TTC549 (cell line): ENCODE measurements around the gene KRTAP7-1.

Experiments
- FAIRE-seq: peaks from 2 replicates; lab custom pipeline; 2012; peaks lifted over from hg19 to GRCh38; lab: Jason Lieb, UNC

KRTAP7-1 gene, protein sequence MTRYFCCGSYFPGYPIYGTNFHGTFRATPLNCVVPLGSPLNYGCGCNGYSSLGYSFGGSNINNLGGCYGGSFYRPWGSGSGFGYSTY

DNA sequence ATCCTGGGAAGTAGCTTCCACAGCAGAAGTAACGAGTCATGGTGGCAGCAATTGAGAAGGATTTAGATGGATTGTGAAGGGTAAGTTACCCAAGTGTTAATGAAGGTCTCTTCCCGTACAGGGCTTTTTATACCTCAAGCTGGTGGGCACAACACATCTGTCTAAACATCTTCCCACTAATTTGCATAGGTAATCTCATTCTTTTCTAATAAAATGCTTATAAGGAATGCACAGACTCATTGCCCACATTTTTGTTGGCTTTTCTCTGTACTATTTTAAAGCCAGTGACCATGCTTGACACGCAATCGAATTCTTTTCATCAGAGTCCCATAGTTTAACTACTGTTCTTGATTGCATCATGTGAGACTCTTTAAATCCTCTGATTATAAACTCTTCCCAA, at the start of gene KRTAP7-1:
Gene KRTAP7-1, minus strand, starts transcription at position 101 of the 400 bp plus-strand sequence. Its CDS starts 61 bp downstream, at position 40.
- no peak for FAIRE-seq

DNA sequence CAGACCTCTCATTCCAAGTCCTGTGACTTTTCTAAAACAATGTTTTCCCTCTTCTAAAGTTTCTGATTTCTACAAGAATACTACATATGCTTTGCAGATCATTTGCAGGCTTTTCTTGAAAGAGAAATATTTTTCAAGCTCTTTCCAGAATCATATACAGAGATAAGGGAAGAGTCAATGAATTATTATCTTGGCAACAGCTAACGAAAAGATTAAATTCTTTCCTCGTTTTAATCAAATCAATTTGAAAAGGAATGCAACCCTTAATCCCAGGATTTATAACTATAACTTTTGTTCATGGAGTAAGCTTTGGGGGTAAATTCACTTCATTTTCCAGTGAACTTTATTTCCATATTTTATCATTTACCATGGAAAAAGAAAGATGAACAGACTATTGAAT, 45.0 kb upstream of the KRTAP7-1 start:
- FAIRE-seq, result no peak

DNA sequence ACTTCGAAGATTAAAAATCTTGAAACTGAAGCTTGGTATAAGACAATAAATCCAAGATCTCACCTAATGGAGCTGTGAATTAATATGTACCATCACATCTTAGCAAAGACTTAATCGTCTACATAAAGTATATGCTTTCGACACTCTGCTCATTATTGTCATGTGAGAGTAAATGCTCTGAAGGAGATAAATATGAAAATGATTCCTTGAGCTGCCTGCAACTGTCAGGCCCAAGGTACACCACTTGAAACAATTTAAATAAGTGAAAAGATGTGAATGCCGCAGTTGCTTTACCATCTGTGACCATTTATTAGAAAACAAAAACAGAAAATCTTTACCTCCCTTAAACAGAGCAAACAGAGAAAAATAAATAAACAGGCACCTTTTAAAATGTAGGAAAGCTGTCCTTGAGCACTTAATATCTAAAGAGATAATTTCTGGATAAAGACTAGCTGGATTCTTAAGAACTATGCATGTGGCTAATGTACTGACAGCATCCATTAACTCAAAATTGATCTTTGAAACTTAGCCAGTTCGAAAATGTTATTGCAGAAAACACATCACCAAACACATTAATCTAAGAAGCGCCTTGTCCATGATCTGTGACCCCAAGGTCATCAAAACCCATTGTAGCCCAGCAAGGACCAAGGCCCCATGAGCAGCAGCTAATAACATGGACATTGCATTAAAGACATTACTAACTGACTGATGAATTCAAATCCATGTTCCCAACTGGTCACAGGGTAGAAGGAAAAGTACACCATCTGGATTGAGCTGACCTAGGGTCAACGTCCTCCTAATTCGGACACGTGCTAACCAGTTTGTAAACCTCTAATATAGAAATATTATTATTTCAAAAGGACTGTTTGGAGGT, 18.3 kb upstream of the KRTAP7-1 start:
- no peak for FAIRE-seq

DNA sequence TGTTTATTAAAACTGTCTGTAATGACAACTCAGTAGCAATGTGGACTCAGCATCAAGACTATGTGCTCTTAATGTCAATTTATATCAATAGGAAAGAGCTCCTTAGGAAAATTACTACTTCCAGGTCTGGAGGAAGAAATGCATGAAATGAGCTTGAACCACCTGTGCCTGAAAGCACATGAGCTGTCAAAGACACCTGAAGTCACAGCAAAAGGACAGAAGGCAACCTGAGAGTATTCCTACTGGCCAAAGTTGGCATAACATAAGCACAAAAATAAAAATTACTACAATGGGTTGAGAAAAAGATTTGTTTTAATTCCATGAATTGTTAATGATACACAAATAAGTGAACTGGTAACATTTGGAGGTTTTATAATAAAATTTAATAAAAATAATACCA, 13.4 kb upstream of the KRTAP7-1 start:
- FAIRE-seq, result no peak

DNA sequence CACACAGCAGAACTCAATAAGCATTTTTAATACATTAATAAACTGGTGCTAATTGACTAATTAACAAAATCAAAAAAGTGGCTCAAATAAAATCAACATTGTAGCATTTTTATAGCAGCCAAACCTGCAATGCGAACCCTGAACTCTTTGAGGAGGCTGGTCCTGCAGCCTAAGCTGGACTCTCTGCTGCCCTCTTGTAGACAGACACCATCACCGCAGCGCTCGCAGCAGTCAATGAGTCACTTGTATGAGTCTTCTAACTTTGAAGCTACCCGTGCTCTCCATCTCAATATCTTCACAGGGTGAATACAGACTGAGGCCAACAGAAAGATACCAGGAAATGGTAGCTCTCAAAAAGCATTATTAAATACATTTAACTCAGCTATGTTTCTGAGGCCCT, 9.7 kb upstream of the KRTAP7-1 start:
- FAIRE-seq, result no peak

DNA sequence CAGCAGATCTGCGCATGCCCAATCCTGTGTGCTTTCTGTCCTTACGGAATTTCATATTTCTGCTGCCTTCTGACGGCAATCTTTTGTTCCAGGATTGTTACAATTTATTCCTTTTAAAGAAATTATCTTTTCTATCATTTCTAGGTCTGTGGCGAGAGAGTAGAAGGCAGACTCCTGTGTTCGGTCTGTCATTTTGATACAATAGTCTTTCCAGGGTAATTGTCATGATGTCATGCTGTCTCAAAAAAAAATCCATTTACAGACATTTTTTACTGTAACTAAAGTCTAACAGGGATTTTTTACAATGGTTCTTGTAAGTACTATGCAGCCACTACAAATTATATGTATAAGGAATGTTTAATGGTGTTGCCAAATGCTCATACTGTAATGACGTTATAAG, 9.0 kb upstream of the KRTAP7-1 start:
- FAIRE-seq, result no peak

DNA sequence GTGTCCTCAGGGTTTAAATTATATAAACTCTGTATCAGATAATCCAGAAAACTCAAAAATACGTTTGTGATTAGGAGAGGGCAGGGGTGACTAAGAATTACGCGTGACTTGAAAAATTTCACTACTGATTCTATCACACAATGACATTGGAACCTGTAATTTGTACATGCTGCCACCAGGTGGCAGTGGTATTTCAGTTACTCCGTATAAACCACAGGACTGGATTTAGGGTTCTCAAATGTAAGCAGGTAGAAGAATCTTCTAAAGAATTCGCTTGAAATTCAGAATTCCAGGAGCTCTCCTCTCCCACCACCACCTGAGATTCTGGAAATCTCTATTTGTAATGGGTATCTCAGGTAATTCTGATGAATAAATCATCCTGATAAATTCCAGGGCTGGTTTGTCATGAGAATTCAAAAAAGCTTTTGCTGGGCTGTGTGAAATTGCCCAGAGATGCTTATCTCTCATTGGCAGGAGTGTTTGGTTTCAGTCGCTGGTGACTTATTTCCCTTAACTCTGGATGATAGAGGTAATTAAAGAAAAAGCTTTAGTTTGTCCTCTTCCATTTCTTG, 1.7 kb upstream of the KRTAP7-1 start:
- no peak for FAIRE-seq

DNA sequence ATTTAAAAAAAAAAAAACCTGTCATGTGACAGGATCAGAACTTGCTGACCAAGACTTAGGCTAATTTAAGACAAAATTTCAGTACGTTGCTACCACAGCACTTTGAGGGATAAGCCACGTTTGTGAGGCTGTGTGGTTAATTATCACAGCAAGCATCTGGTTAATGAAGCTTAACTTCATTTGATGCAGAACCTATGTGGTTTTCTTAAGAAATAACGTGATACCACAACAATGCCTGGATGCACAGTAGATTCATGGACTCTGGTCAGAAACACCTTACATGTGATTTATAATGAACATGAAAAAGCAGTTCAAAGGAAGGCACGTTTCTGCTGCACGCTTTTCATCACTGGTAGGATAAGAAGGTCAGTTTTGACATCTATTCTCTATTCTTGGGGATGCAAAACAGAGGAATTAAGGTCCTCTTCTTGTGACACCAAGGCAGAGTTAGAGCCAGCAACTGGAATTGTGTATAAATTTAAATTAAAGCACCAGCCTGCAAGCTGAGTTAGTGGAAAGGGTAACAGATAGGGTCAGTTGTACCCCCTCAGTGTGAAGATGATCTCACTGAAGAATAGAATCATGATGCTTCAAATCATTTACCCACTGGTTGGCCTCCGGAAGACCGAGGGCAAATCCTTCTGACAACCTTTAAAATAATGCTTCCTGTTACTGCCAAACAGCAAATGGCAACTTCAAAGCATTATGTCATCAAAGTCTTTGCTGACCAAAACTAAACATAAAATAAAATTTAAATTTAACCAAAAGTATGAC, 10.5 kb downstream of the KRTAP7-1 start:
- FAIRE-seq, result no peak

DNA sequence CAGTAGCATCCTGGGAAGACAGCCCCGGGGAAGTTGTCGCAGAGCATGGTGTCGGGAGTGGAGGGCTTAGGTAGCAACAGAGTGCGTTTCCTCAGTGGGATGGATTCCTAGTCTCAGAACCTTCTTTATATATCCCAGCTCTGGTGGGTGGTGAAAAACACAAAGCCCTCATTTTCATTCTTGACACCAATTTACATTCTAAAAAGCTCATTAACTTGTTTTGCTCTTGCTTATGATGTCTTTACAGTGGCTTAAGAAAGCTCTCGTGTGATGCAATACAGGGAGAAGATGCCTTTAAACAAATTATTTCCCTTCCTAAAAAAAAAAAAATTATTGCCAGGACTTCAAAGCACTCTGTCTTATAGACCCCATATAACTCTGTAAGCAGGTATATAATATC, 16.4 kb downstream of the KRTAP7-1 start, which contains the start of gene KRTAP8-1:
Gene KRTAP8-1, minus strand, starts transcription at position 101 of the 400 bp plus-strand sequence. Its CDS starts 54 bp downstream, at position 47.
- no peak for FAIRE-seq

DNA sequence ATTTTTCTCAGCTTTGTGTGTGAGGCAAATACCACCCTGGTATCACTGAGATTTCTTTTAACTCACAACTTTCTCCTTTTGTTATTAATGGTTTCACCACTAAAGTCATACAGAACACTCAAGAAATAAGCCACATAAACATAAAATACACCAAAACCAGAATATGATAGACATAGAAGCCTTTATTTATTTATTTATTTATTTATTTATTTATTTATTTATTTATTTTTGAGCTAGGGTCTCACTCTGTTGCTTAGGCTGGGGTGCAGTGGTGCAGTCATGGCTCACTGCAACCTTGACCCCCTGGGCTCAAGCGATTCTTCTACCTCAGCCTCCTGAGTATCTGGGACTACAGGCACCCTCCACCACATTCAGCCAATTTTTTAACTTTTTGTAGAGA, 29.0 kb downstream of the KRTAP7-1 start:
- no peak for FAIRE-seq

DNA sequence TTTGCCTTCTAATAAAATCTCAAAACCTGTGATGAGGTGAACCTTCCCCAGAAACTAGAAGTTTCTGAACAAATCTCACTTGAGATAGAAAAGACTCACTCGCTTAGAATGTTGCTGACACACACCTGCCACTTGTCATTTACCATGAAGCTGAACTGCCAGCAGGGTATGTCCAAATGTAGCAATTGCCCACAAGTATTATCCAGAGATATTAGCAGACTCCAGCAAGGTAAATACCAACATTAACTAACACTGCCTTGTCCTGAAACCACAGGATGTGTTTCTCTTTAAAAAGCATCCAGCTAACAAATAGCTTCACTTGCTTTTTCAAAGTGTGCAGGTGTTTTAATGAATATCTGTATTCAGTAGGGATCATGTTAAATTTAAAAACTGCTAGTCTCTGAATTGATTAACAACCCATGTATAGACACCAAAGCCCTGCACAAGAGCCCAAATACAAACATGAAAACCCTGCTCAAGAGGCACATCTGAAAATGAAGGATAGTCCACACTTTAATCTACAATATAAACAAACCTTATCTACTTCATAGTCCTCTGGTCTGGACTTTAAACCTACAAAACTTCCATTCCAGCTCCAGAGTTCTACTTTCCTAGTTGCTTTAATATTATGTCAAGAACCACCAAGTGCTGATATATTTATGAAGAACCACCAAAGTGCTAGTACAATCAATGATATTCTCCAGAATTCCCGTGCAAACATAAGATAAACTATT, 35.8 kb downstream of the KRTAP7-1 start:
- FAIRE-seq, result no peak

DNA sequence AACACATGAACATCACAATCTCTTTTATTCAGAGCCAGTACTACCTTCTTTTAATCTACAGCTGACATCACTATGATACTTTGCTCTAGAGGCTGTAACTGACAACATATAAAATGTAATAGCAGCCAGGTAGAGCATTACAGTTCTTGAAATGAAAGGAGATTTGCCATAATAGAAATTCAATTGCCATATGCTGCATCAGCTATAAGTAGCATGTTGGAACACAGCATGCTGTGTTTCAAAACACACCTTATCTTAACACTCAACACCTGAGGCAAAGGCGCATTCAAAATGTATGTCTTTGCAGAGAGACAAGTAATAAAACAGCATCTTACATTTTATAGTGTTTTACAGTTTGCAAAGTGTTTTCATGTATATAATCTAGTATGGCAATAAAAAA, 50.3 kb downstream of the KRTAP7-1 start:
- FAIRE-seq, result no peak
